Activated naive CD8-positive, alpha-beta T cell treated with anti-CD3 and anti-CD28 coated beads, Interleukin-2, amount 50 U/mL, for 24 hours (primary cell): ENCODE results near the gene CDK5RAP2.

Source experiments
- ATAC-seq: fragments of 150-1000 bp; cut with Tn5 transposase; one replicate; pipeline ENCODE4 v1.10.0; 2021
- DNase-seq: peaks from one replicate; pipeline ENCODE4 v3.0.0; 2021
- H3K27ac Mint-ChIP-seq: one replicate; pipeline ENCODE4 v1.8.0; 2021; ENCODE audit warnings: mild to moderate bottlenecking, mixed read lengths
- H3K27me3 Mint-ChIP-seq: one replicate; pipeline ENCODE4 v1.8.0; 2021; ENCODE audit warnings: mixed read lengths
- H3K36me3 Mint-ChIP-seq: one replicate; pipeline ENCODE4 v1.8.0; 2021; ENCODE audit warnings: low read depth, mixed read lengths
- H3K4me1 Mint-ChIP-seq: one replicate; pipeline ENCODE4 v1.8.0; 2021; ENCODE audit warnings: mixed read lengths
- H3K4me3 Mint-ChIP-seq: one replicate; pipeline ENCODE4 v1.8.0; 2021; ENCODE audit warnings: mild to moderate bottlenecking, moderate library complexity, mixed read lengths
- H3K9me3 Mint-ChIP-seq: one replicate; pipeline ENCODE4 v1.8.0; 2021; ENCODE audit warnings: mixed read lengths

The CDK5RAP2 gene

GRCh38 chr9:120486835-120487234, 93.1 kb downstream of the CDK5RAP2 start:
- Mint-ChIP-seq H3K36me3 (peaks cover 57% of the 10 kb centered on the region), H3K27me3 (no peaks in the 10 kb centered on the region), H3K27ac (no peak overlapping the region), H3K4me3 (no peak overlapping the region), H3K9me3 (no peaks in the 10 kb centered on the region), H3K4me1 (peaks cover 2% of the 10 kb centered on the region)
- ATAC-seq (no peak), DNase-seq (no peak)

GRCh38 chr9:120486347-120486746, 93.6 kb downstream of the CDK5RAP2 start:
- Mint-ChIP-seq H3K27me3 (no peaks in the 10 kb centered on the region), H3K9me3 (no peaks in the 10 kb centered on the region), H3K27ac (no peak overlapping the region), H3K4me3 (no peak overlapping the region), H3K36me3 (peaks cover 57% of the 10 kb centered on the region), H3K4me1 (peaks cover 2% of the 10 kb centered on the region)
- ATAC-seq = no peak
- no peak for DNase-seq

DNA sequence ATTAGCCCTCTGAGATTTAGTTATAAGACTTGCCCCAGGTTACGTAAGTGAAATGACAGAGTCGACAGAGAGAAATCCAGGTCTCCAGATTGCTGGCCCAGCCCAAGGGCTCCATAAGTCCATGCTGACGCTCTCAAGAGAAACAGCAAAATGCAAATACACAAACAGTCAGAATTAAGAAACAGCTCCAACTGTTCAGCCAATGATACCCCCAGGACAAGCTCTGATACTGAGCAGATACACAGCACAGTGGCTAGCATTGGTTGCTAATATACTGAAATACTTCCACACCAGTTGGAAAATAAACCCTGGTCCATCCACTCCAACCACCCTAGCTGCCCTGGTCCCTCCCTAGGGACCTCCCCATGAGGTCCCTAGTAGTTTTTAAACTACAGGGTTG, 94.2 kb downstream of the CDK5RAP2 start:
- Mint-ChIP-seq H3K27ac (no peak overlapping the region), H3K4me3 (no peak overlapping the region), H3K27me3 (no peaks in the 10 kb centered on the region), H3K9me3 (no peaks in the 10 kb centered on the region), H3K4me1 (peaks cover 5% of the 10 kb centered on the region), H3K36me3 (peaks cover 56% of the 10 kb centered on the region)
- DNase-seq (no peak), ATAC-seq (no peak)

DNA sequence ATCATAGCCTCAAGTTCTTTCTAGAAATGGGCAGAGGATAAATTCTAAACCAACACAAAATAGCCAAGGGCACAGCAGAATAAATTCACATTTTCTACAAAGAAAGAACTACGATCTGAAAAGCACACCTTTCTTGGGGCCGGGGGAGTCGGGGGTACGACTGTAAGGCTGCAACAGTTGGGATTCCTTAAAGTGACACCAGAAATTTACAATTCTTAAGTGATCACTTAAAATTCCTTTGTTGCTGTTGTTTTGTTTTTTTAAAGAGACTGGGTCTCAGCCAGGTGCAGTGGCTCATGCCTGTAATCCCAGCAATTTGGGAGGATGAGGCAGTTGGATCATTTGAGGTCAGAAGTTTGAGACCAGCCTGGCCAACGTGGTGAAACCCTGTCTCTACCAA, 95.8 kb downstream of the CDK5RAP2 start:
- H3K27me3 Mint-ChIP-seq = no peaks in the 10 kb centered on the region
- H3K4me3 Mint-ChIP-seq = no peak overlapping the region
- peaks cover 8% of the 10 kb centered on the region for H3K4me1 Mint-ChIP-seq
- peaks cover 41% of the 10 kb centered on the region for H3K36me3 Mint-ChIP-seq
- no peak overlapping the region for H3K27ac Mint-ChIP-seq
- no peaks in the 10 kb centered on the region for H3K9me3 Mint-ChIP-seq
- no peak for ATAC-seq
- DNase-seq = no peak

DNA sequence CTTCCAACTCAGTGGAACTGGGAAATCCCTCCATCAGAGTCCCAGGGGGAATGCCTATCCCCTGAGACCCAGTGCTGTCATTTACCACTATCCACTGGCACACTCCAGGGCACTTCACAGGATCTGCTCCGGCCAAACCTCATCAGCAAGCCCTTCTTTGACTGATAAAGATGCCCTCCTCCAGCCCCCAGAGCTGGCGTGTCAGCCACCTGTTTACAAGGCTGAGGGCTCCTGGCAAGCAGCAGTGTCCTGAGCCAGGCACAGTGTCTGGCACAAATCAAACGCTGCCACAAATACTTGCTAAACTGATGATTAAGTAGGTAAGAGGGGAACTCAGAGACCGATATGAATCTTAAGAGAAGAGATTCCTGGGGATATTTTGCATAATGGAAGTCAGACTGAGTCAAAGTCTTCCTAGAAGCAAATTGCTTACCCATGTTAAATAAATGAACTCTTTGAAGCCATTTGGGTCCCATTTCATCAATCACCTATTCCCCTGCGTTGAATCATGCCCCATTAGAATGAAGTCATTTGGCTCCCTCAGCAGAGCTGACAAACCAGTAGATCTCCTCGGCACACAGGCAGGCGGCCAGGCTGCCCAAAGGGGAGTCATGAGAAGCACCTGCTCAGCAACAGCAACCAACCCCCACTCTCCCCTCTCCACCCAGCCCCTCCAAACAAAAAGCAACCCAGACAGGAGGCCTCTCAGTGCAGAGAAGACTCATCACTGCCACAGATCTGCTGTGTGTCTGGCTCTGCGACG, 97.4 kb downstream of the CDK5RAP2 start:
- Mint-ChIP-seq H3K9me3 (no peaks in the 10 kb centered on the region), H3K36me3 (peaks cover 34% of the 10 kb centered on the region), H3K27ac (no peak overlapping the region), H3K4me1 (peaks cover 8% of the 10 kb centered on the region), H3K4me3 (no peak overlapping the region), H3K27me3 (no peaks in the 10 kb centered on the region)
- no peak for DNase-seq
- no peak for ATAC-seq

DNA sequence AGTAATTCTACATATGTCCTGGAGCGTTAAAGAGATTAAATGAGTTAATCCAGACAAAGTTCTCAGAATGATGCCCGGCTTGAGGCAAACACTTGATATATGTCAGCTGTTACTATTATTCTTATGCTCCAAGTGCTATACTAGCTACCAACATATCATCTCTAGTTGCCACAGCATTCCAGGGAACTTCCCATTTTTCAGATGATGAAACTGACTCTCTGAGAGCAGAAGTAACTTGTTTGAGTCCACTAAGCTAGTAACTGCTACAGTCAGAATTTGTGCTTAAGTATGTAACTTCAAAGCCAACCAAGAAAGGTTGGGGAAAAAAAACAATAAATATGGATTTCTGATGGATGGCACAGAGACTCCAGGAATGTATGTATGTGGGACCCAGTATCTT, 98.1 kb downstream of the CDK5RAP2 start:
- Mint-ChIP-seq H3K4me1 (peaks cover 8% of the 10 kb centered on the region), H3K36me3 (peaks cover 35% of the 10 kb centered on the region), H3K9me3 (no peaks in the 10 kb centered on the region), H3K4me3 (no peak overlapping the region), H3K27me3 (no peaks in the 10 kb centered on the region), H3K27ac (no peak overlapping the region)
- ATAC-seq (no peak), DNase-seq (no peak)

- Mint-ChIP-seq H3K27me3 (no peaks in the 10 kb centered on the region), H3K4me1 (peaks cover 8% of the 10 kb centered on the region), H3K36me3 (peaks cover 29% of the 10 kb centered on the region), H3K4me3 (no peak overlapping the region), H3K27ac (no peak overlapping the region), H3K9me3 (no peaks in the 10 kb centered on the region)
- no peak for ATAC-seq
- DNase-seq = no peak
These were observed 98.7 kb downstream of the CDK5RAP2 start for GRCh38 chr9:120481248-120481647.

GRCh38 chr9:120480707-120481106, 99.3 kb downstream of the CDK5RAP2 start:
- H3K27ac Mint-ChIP-seq = peak overlapping the region; percentile 67
- H3K27me3 Mint-ChIP-seq = no peaks in the 10 kb centered on the region
- ATAC-seq (peak; percentile 62), DNase-seq (no peak)
- H3K4me3 Mint-ChIP-seq = no peak overlapping the region
- H3K36me3 Mint-ChIP-seq = peaks cover 28% of the 10 kb centered on the region
- H3K4me1 Mint-ChIP-seq = peaks cover 8% of the 10 kb centered on the region
- H3K9me3 Mint-ChIP-seq = no peaks in the 10 kb centered on the region

DNA sequence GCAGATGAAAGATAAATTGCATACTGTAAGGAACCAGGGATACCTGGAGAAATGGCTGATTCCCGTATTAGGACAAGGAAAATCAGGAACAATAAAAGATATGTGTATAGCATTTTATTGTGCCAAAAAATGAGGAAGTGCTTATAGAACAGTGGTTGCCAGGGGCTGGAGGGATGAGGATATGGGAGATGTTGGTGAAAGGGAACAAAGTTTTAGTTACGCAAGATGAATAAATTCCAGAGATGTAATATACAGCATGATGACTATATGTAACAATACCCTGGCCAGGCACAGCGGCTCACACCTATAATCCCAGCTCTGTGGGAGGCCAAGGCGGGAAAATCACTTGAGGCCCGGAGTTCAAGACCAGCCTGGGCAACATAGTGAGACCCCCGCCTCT, 101.8 kb downstream of the CDK5RAP2 start:
- Mint-ChIP-seq H3K27ac (no peak overlapping the region), H3K36me3 (peaks cover 31% of the 10 kb centered on the region), H3K4me1 (peaks cover 8% of the 10 kb centered on the region), H3K9me3 (no peaks in the 10 kb centered on the region), H3K4me3 (no peak overlapping the region), H3K27me3 (no peaks in the 10 kb centered on the region)
- no peak for DNase-seq
- no peak for ATAC-seq

- H3K9me3 Mint-ChIP-seq = no peaks in the 10 kb centered on the region
- DNase-seq = peak; percentile 33
- H3K27ac Mint-ChIP-seq = no peak overlapping the region
- peaks cover 8% of the 10 kb centered on the region for H3K4me1 Mint-ChIP-seq
- ATAC-seq = no peak
- no peaks in the 10 kb centered on the region for H3K27me3 Mint-ChIP-seq
- H3K4me3 Mint-ChIP-seq = no peak overlapping the region
- H3K36me3 Mint-ChIP-seq = peaks cover 26% of the 10 kb centered on the region
These were observed 102.4 kb downstream of the CDK5RAP2 start for GRCh38 chr9:120477534-120478001.

- Mint-ChIP-seq H3K4me1 (no peaks in the 10 kb centered on the region), H3K4me3 (no peak overlapping the region), H3K36me3 (peaks cover 39% of the 10 kb centered on the region), H3K27me3 (no peaks in the 10 kb centered on the region), H3K27ac (no peak overlapping the region), H3K9me3 (no peaks in the 10 kb centered on the region)
- DNase-seq (no peak), ATAC-seq (no peak)
These were observed 104.6 kb downstream of the CDK5RAP2 start for GRCh38 chr9:120475341-120475740.

- no peaks in the 10 kb centered on the region for H3K9me3 Mint-ChIP-seq
- H3K4me1 Mint-ChIP-seq = no peaks in the 10 kb centered on the region
- no peak overlapping the region for H3K27ac Mint-ChIP-seq
- peaks cover 41% of the 10 kb centered on the region for H3K36me3 Mint-ChIP-seq
- no peak overlapping the region for H3K4me3 Mint-ChIP-seq
- no peak for DNase-seq
- no peaks in the 10 kb centered on the region for H3K27me3 Mint-ChIP-seq
- no peak for ATAC-seq
These were observed 105.2 kb downstream of the CDK5RAP2 start for GRCh38 chr9:120474591-120475243.

DNA sequence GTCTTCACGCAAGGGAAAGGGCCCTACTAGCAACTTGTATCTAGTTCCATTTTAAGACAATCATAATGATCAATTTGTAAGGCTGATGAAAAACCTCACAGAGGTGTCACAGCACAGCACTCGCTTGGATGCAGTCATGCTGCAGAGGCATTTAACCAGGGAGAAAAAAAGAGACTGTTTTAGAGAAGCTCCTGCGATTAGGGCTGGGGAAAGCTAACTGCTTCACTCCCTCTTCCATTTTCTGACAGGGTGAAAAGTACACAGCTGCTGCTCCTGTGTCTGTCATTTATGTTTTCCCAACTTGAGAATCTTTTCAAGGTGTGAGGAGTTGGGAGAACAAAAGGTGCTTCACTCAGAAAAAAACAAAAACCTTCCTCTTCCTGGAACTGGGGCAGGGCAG, 106.4 kb downstream of the CDK5RAP2 start:
- Mint-ChIP-seq H3K4me1 (no peaks in the 10 kb centered on the region), H3K36me3 (peaks cover 43% of the 10 kb centered on the region), H3K27ac (no peak overlapping the region), H3K4me3 (no peak overlapping the region), H3K9me3 (no peaks in the 10 kb centered on the region), H3K27me3 (no peaks in the 10 kb centered on the region)
- ATAC-seq = no peak
- no peak for DNase-seq

DNA sequence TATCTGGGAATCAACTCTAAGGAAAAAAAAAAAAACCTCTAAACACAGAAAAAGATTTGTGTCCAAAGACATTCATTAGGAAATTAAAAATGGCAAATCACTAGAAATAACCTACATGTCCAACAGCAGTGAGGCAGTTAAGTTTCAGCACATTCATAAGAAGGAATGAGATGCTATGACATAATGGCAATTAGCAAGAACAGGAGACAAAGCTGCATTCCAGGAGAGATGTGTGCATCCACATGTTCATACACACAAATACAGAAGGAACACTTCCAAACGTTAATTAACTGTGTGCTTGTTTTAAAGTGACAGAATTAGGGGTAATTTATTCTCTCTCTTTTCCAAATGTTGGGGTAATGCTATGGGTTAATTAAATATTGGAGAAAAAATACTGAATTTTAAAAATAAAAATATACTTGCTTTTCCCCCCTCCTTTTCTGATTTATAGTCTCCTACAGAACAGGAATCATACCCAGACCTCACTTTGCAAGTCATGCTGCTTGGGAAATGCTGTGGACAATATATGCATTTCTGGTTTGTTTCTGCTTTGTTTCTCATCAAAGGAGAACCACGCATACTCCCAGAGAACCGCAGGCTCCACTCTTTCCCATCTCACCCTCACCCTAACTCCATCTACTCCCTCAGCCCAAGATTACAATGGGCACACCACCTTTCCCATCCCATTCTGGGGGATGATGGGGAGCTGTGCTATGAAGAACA, 114.1 kb downstream of the CDK5RAP2 start:
- H3K36me3 Mint-ChIP-seq = peaks cover 47% of the 10 kb centered on the region

More for the DNA sequence above, 114.1 kb downstream of the CDK5RAP2 start:
- Mint-ChIP-seq H3K27me3 (no peaks in the 10 kb centered on the region), H3K9me3 (no peaks in the 10 kb centered on the region), H3K4me3 (no peak overlapping the region), H3K4me1 (no peaks in the 10 kb centered on the region), H3K27ac (no peak overlapping the region)
- DNase-seq (no peak), ATAC-seq (no peak)
